ENCODE measurements around the gene TFAP2A. TPM values are rescaled to one million over a fixed set of nuclear protein-coding genes. Genes with fewer than 3 reads are reported as not detected.

Gene TFAP2A
- total and polyA plus RNA-seq, 12 donors: 0.12 to 0.95 (median 0.20) TPM; not detected in 2

DNA sequence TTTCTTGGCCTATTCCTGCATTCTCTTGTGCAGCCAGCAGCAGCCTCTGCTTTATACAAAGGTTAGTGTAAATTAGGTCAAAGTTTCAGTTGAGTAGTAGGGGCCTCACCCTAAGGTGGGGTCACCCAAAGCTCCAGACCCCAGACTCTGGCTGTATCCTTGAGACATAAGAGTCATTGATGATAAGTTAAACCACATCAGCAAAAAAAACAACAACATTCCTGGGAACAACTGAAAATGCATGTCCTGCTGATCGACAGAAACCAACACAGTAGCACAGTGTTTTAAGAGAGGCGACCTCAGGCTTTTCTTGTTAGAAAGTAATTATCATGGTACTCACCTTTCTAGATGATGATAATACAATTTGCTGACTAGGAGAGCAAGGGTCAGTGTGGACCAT is 52.6 kb downstream of the TFAP2A start:
- Histone ChIP-seq H3K27me3 (peaks cover 0 to 28% (median 10%) of the 10 kb centered on the region in 7 donors), H3K36me3 (no peaks in the 10 kb centered on the region), H3K4me3 (no peak overlapping the region), H3K4me1 (no peaks in the 10 kb centered on the region), H3K9me3 (peaks cover 0 to 3% (median 0%) of the 10 kb centered on the region in 11 donors), H3K27ac (no peak overlapping the region)
- 64 to 75% methylated on average over 2 of the region's 2 CpGs for WGBS, 2 donors
- no peak for TF ChIP-seq CTCF (IDR thresholded peaks at IDR 0.05)
- no peak for ATAC-seq
- DNase-seq: no peak
- intact Hi-C loops (cut with DNase I): no loop called here

DNA sequence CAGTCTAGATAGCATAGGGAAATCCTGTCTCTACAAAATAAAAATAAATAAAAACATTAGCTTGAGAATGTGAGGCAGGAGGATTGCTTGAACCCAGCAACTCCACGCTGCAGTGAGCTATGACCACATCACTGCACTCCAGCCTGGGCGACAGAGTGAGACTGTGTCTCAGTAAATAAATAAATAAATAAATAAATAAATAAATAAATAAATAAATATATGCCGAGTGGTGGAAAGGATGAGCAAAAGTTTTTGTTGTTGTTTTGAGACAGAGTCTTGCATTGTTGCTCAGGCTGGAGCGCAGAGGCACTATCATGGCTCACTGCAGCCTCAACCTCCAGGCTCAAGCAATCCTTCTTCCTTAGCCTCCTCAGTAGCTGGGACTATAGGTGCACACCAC is 53.4 kb downstream of the TFAP2A start:
- TF ChIP-seq CTCF (IDR thresholded peaks at IDR 0.05): no peak
- WGBS, 2 donors: 84 to 91% methylated on average over 4 of the region's 4 CpGs
- H3K4me3 ChIP-seq: no peak overlapping the region

GRCh38 chr6:10359581-10359980 is 55.3 kb downstream of the TFAP2A start:
- Histone ChIP-seq H3K4me3 (no peak overlapping the region), H3K27ac (no peak overlapping the region), H3K36me3 (no peaks in the 10 kb centered on the region), H3K4me1 (no peaks in the 10 kb centered on the region), H3K9me3 (no peaks in the 10 kb centered on the region), H3K27me3 (peaks cover 0 to 36% (median 12%) of the 10 kb centered on the region in 7 donors)
- intact Hi-C loops (cut with DNase I): no loop called here
- no peak for TF ChIP-seq CTCF (IDR thresholded peaks at IDR 0.05)
- WGBS, 2 donors: 58 to 74% methylated on average over 1 of the region's 1 CpG
- ATAC-seq (no peak), DNase-seq (no peak)

More for the DNA sequence above, 53.4 kb downstream of the TFAP2A start:
- Histone ChIP-seq H3K27me3 (peaks cover 0 to 30% (median 10%) of the 10 kb centered on the region in 7 donors), H3K9me3 (peaks cover 0 to 3% (median 0%) of the 10 kb centered on the region in 11 donors), H3K36me3 (no peaks in the 10 kb centered on the region), H3K4me1 (no peaks in the 10 kb centered on the region), H3K27ac (no peak overlapping the region)
- ATAC-seq (no peak), DNase-seq (no peak)
- intact Hi-C loops (cut with DNase I): no loop called here

- intact Hi-C loops (cut with DNase I): no loop called here
- H3K4me1 ChIP-seq: no peaks in the 10 kb centered on the region
- no peaks in the 10 kb centered on the region for H3K36me3 ChIP-seq
- 62 to 72% methylated on average over 6 of the region's 6 CpGs for WGBS, 2 donors
- no peak overlapping the region for H3K27ac ChIP-seq
- peaks cover 0 to 18% (median 7%) of the 10 kb centered on the region in 7 donors for H3K27me3 ChIP-seq
- no peak for ATAC-seq
- no peak for DNase-seq
- H3K4me3 ChIP-seq: no peak overlapping the region
- TF ChIP-seq CTCF (IDR thresholded peaks at IDR 0.05): no peak
- H3K9me3 ChIP-seq: peaks cover 0 to 12% (median 0%) of the 10 kb centered on the region in 11 donors
Observed at GRCh38 chr6:10355115-10355702, 59.7 kb downstream of the TFAP2A start.

Data from heart right ventricle (tissue), 16 donors.